GM21390 (cell line): ENCODE data around the gene RXRA.

Source experiments
- ATAC-seq: cut with Tn5 transposase; IDR thresholded peaks from one replicate; pipeline ENCODE4 v1.9.1; 2021; ENCODE audit not compliant: unreplicated experiment

Gene RXRA

GRCh38 chr9:134461426-134461982, 135.2 kb downstream of the RXRA start:
- no peak for ATAC-seq

DNA sequence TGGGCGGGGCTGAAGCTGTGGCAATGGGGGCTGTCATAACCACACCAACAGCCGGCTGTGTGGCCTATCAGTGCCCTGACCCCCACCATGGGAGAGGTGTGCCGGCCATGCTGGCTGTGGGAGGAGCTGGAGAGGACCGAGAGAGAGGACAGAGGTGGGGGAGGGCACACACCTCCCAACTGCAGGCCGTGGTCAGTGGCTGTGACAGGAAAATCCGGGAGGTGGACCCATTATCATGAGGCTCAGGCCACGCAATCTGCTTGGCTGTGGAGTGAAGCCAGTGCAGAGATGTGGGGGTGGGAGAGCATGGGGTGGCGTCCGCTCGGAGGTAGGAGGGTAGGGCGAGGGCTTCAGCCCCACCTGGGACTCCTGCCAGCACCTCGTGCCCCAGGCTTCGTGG, 136.1 kb downstream of the RXRA start:
- ATAC-seq, result no peak

DNA sequence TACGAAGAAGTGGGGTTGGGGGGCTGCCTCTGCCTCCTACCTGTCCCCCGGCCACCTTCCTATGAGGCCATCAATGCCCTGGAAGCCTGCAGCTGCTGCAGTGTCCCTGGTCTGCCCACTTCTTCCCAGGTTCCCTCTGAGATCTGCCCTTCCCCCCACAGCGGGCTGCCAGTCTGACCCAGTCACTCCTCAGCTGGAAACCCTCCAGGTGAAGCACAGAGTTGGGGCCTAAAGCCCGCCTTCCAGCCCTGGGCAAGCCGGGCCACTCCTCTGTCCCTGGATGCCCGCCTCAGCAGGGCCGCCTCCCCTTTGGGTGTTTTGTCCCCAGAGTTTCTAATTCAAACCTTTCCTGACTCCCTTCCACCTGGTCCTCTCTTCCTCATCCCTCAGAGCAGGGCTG, 137.0 kb downstream of the RXRA start:
- no peak for ATAC-seq

GRCh38 chr9:134466869-134467616, 140.8 kb downstream of the RXRA start:
- ATAC-seq, result no peak

DNA sequence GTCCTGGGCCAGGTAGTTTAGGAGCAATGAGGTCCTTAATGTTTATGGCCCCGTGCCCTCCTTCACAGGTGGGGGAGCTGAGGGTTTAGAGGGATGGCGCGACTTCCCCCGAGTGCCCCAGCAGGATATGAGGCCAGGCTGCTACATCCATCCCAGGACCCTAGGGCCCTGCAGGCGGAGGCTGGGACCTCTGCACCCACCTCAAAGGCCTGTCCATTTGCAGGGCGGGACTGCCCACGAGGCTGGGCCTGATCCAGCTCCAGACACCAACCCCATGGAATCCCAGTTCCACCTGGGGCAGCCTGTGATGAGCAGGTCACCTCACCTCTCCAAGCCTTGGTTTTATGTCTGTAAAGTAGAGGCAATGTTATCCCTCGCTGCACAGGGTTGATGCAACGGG, 142.1 kb downstream of the RXRA start:
- ATAC-seq, result no peak

- ATAC-seq, result no peak
Measured at GRCh38 chr9:134469041-134469875, 143.0 kb downstream of the RXRA start.

- ATAC-seq, result no peak
Measured at GRCh38 chr9:134472256-134472655, 146.0 kb downstream of the RXRA start.

- no peak for ATAC-seq
Measured at GRCh38 chr9:134473141-134474054, 147.1 kb downstream of the RXRA start.

GRCh38 chr9:134474055-134474370, 147.8 kb downstream of the RXRA start:
- no peak for ATAC-seq

DNA sequence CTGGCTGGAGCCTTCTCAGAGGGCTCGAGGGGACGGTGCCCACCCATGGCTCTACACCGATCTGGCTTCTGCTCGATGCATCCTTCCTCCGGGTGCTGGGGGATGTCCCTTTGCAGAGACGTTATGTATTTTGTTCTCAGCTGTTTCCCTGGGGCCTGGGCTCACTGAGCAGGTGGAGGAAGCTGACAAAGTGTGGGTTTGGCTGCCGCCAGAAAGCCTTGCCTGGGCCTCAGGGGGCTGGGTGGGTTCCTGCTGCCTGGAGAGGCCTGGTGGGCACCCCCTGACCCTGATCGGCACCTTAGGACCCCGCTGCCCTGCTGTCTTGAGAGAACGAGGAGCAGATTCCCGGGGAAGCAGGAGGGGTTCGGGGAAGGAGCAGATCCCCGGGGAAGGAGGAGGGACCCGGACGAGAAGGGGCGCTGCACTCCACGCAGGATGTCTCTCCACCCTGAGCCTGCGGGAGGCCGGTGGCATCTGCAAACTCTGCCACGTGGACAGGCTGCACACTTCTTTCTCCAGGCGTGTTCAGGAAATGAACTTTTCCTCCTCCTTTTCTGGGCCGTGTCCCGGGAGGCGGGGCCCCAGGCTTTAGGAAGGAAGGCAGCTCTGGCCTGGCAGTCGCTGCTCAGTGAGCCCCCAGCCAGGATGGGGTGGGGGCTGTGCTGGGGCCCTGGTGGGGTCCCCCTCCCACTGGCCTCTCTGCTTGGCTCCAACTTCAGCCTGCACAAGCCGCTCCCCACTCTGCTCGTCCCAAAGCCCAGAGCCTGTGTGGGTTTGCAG, 148.9 kb downstream of the RXRA start:
- no peak for ATAC-seq

- no peak for ATAC-seq
Measured at GRCh38 chr9:134476272-134476941, 150.2 kb downstream of the RXRA start.

DNA sequence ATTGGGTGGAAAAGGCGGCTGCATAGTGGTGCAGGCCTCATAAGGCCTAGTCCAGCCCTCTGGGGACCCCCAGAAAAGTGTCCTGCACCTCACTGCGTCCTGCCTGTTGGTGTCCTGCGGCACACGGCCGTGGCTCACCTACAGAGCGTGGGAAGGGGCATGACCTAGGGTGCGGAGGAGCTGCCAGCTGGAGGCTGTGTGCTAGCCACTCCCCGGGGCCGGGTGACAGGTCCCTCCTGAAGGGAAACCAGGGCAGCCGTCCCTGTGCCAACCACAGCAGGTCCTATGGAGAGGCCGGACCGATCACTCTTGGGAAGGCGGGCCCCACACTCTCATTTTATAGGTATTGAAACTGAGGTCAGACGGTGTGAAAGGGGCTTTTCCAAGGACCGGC, 150.7 kb downstream of the RXRA start:
- no peak for ATAC-seq

- no peak for ATAC-seq
Measured at GRCh38 chr9:134477342-134477925, 151.2 kb downstream of the RXRA start.

GRCh38 chr9:134477927-134478326, 151.7 kb downstream of the RXRA start:
- no peak for ATAC-seq

DNA sequence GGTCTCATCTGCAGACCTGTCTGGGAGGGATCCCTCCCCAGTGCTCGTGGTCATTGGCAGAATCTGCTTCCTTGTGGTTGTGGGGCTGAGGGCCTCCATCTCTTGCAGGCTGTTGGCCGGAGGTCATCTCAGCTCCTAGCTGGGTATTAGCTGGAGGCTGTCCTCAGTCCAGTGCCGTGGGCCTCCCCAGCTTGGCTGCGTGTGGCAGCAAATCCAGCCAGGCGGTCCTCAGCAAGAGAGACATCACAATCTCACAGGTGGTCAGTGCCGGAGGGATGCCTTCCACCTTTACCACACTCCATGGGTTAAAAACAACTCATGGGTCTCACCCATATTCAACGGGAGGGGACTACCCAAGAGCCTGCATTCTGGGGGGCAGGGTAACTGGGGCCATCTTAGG, 155.5 kb downstream of the RXRA start:
- no peak for ATAC-seq

- no peak for ATAC-seq
Measured at GRCh38 chr9:134482226-134482625, 156.0 kb downstream of the RXRA start.

DNA sequence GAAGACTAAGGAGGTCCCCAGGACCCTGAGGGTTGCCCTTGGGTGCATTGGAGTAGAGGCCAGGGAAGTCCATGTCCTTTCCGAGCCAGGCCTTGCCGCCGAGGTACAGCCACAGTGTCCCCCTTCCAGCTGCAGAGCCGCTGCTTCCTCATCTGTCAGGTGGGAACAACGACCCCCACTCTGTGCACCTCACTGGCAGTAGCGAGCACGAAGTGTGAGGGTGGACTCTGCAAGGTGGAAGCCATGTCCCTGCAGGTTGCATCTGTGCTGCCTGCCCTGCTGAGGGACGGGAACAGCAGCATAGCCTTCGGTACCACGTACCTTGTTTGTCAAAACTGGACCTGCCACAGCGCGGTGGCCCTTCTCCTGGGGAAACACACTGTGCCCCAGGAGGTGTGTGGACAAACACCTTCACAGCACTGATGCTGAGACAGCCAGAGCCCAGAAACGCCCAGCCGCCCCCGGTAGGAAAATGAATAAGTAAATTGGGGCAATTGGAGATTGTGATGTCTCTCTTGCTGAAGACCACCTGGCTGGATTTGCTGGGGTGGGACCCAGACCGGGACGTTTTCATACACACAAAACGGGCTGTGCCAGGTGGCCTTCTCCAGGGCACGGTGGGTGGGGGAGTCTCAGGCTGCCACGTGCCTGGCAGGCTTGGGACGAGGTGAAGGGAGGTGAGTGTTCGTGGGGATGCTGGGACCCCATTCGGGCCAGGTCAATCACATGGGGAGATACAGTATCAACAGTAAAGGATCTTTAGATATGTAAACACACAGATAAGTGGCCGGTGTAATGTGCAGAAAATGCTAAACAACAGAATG, 157.3 kb downstream of the RXRA start:
- ATAC-seq, result no peak

- ATAC-seq, result no peak
Measured at GRCh38 chr9:134484479-134484878, 158.2 kb downstream of the RXRA start.

DNA sequence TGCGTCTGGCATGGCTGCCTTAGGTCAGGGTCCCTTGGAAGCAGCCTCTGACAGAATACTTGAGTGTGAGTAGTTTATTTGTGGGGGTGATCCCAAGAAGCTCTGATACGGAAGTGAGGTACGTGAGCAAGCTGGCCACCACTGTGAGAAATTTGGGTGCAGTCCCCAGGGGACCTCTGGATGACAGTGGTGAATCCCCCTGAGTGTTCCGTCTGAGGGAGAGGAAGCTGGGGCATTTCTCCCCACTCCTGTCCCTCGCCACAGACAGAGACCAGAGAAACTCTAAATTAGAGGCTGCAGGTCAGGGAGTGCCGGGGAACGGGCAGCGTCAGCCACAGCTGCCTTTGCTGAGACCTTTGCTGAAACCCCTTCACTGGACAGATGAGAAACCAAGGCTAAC, 159.4 kb downstream of the RXRA start:
- ATAC-seq, result no peak
